ENCODE results near the gene ABCC8.

The ABCC8 gene

DNA sequence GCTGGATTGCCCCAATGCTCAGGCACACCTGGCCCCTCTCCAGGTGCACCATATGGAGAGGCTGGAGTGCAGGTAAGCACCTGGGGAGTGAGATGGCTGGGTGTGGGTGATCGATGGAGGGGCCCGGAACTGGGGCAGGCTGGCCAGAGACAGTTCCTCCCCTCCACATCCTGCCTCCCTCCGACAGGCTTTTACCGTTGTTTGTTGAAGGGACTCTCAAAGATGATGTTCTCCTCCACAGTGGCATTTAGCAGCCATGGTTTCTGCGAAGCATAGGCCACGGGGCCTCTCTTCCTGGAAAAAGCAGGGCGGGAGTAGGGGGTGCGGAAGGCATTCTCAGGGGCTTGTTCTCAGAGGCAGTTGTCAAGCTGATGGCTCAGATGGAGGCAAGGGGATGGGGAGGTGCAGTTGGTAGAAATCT lies 62.3 kb downstream of the ABCC8 start:
- peaks cover 3 to 18% of the 10 kb centered on the region in 2 donors for H3K27me3 ChIP-seq (ENCODE audit: control insufficient read depth in 1 of 2, insufficient read depth in 2 of 2, low read length in 2 of 2)
- no peaks in the 10 kb centered on the region for H3K9me3 ChIP-seq (ENCODE audit: control insufficient read depth in 2 of 2, low read length in 2 of 2)
- no peaks in the 10 kb centered on the region for H3K36me3 ChIP-seq (ENCODE audit: control insufficient read depth in 2 of 2, insufficient read depth in 2 of 2, low read length in 2 of 2)
- H3K9ac ChIP-seq (ENCODE audit: low read length in 2 of 2): no peak overlapping the region
- H3K4me1 ChIP-seq (ENCODE audit: control insufficient read depth, insufficient read depth, low read length): no peaks in the 10 kb centered on the region
- no peak overlapping the region for H3K4me3 ChIP-seq (ENCODE audit: low read length in 2 of 2)
- no peak overlapping the region for H3K27ac ChIP-seq (ENCODE audit: low read length)

DNA sequence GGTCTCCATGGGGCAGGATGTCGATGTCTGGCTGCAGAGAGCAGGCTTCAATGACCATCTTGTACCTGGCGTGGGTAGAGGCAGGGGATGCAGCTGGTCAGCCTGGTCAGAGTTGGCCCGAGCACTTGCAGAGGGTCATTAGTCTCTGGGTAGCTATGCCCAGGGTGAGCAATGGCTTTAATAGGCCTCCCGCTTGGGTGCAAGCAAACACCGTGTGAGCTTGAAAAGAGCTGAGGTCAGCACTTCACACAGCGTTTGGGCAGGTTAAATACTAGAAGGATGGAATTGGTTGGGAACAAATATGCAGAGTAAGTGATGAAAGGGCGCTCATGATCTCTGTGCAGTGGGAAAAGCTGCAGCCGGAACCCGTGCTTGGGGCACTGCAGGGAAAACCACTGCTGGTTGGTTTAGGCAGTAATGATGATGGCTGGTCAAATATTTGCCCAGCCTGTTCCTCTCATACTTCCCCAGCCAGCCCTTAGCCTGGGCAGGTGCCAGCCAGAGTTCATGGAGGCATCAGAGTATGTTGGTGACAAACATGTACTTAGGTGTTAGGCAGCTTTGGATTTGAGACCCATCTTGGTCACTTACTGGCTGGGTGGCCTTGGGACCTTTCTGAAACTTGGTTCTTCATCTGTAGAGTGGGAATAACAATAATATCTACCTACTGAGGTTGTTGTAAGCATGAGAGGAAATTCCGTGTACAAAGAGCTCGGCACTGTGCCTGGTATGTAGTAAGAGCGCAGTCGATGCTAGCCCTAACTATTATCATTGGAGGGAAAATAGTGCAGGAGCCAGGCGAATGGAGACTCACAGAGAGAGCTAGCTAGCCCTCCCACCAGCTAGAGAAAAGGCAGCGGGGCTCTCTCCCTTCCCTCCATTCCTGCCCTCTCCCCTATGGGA lies 63.0 kb downstream of the ABCC8 start:
- H3K36me3 ChIP-seq (ENCODE audit: control insufficient read depth in 2 of 2, insufficient read depth in 2 of 2, low read length in 2 of 2): no peaks in the 10 kb centered on the region
- peaks cover 3 to 15% of the 10 kb centered on the region in 2 donors for H3K27me3 ChIP-seq (ENCODE audit: control insufficient read depth in 1 of 2, insufficient read depth in 2 of 2, low read length in 2 of 2)
- no peak overlapping the region for H3K27ac ChIP-seq (ENCODE audit: low read length)
- no peaks in the 10 kb centered on the region for H3K4me1 ChIP-seq (ENCODE audit: control insufficient read depth, insufficient read depth, low read length)
- H3K9ac ChIP-seq (ENCODE audit: low read length in 2 of 2): no peak overlapping the region
- H3K4me3 ChIP-seq (ENCODE audit: low read length in 2 of 2): no peak overlapping the region
- no peaks in the 10 kb centered on the region for H3K9me3 ChIP-seq (ENCODE audit: control insufficient read depth in 2 of 2, low read length in 2 of 2)

GRCh38 chr11:17412488-17413180 lies 64.0 kb downstream of the ABCC8 start:
- Histone ChIP-seq H3K27me3 (ENCODE audit: control insufficient read depth in 1 of 2, insufficient read depth in 2 of 2, low read length in 2 of 2) (peaks cover 0 to 13% of the 10 kb centered on the region in 2 donors), H3K27ac (ENCODE audit: low read length) (no peak overlapping the region), H3K4me3 (ENCODE audit: low read length in 2 of 2) (no peak overlapping the region), H3K9ac (ENCODE audit: low read length in 2 of 2) (no peak overlapping the region), H3K9me3 (ENCODE audit: control insufficient read depth in 2 of 2, low read length in 2 of 2) (no peaks in the 10 kb centered on the region), H3K4me1 (ENCODE audit: control insufficient read depth, insufficient read depth, low read length) (no peaks in the 10 kb centered on the region), H3K36me3 (ENCODE audit: control insufficient read depth in 2 of 2, insufficient read depth in 2 of 2, low read length in 2 of 2) (no peaks in the 10 kb centered on the region)

- Histone ChIP-seq H3K4me3 (ENCODE audit: low read length in 2 of 2) (no peak overlapping the region), H3K9ac (ENCODE audit: low read length in 2 of 2) (no peak overlapping the region), H3K9me3 (ENCODE audit: control insufficient read depth in 2 of 2, low read length in 2 of 2) (no peaks in the 10 kb centered on the region), H3K36me3 (ENCODE audit: control insufficient read depth in 2 of 2, insufficient read depth in 2 of 2, low read length in 2 of 2) (no peaks in the 10 kb centered on the region), H3K27ac (ENCODE audit: low read length) (no peak overlapping the region), H3K27me3 (ENCODE audit: control insufficient read depth in 1 of 2, insufficient read depth in 2 of 2, low read length in 2 of 2) (peaks cover 0 to 13% of the 10 kb centered on the region in 2 donors), H3K4me1 (ENCODE audit: control insufficient read depth, insufficient read depth, low read length) (no peaks in the 10 kb centered on the region)
These were observed 65.2 kb downstream of the ABCC8 start for GRCh38 chr11:17411418-17411817.

DNA sequence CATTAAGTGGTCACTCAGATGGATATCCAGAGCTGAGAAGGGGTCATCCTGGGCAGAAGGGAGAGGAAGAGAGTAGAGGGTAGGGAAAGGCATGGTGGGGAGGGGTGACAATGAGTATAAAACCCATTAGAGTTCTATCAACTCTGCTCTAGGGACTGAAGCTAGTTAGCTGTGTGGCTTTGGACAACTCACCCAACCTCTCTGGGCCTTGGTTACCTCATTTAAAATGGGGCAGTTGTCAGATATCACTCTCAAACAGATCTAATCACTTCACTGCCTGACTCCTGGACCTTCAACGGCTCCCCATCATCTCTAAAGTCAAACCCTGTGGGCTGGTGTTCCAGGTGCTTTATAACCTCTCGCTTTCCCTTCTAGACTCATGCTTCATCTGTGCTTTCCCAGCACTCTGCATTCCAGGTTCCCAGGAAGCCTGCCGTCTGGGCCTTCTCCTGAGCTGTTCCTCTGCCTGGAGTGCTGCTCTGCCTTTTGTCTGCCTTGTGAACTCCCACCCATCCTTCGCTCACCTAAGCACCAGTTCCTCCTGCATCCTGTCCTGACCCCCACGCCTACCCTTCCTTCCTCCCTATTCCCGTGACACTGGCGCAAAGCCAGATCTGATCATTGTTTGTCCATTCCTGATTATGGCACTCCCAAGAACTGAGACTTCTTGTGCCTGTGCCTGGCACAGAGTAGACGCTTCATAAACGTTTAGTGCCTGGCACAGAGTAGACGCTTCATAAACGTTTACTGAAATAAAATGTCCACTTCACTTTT lies 65.9 kb downstream of the ABCC8 start:
- H3K4me1 ChIP-seq (ENCODE audit: control insufficient read depth, insufficient read depth, low read length): peaks cover 3% of the 10 kb centered on the region
- no peaks in the 10 kb centered on the region for H3K36me3 ChIP-seq (ENCODE audit: control insufficient read depth in 2 of 2, insufficient read depth in 2 of 2, low read length in 2 of 2)
- H3K9me3 ChIP-seq (ENCODE audit: control insufficient read depth in 2 of 2, low read length in 2 of 2): no peaks in the 10 kb centered on the region
- H3K27me3 ChIP-seq (ENCODE audit: control insufficient read depth in 1 of 2, insufficient read depth in 2 of 2, low read length in 2 of 2): peaks cover 0 to 13% of the 10 kb centered on the region in 2 donors
- H3K27ac ChIP-seq (ENCODE audit: low read length): no peak overlapping the region
- no peak overlapping the region for H3K9ac ChIP-seq (ENCODE audit: low read length in 2 of 2)
- H3K4me3 ChIP-seq (ENCODE audit: low read length in 2 of 2): no peak overlapping the region

DNA sequence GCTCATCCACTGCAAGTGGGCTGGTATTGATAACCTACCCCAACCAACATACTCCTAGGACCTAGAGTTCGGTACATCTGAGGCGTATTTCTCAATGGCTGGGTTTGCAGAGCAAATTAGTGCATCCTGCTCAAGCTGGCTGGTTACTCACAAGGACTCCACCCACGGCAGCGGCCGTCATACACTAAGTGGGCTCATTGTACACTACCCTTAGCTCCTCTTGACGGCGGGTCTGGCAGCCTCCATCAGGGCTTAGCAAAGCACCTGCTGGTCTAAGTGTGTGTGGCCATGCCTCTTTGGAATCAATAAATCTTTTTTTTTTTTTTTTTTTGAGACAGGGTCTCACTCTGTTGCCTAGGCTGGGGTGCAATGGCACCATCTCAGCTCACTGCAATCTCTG lies 68.0 kb downstream of the ABCC8 start:
- no peaks in the 10 kb centered on the region for H3K9me3 ChIP-seq (ENCODE audit: control insufficient read depth in 2 of 2, low read length in 2 of 2)
- H3K27me3 ChIP-seq (ENCODE audit: control insufficient read depth in 1 of 2, insufficient read depth in 2 of 2, low read length in 2 of 2): peaks cover 0 to 8% of the 10 kb centered on the region in 2 donors

GRCh38 chr11:17408026-17408425 lies 68.6 kb downstream of the ABCC8 start:
- no peaks in the 10 kb centered on the region for H3K9me3 ChIP-seq (ENCODE audit: control insufficient read depth in 2 of 2, low read length in 2 of 2)
- no peak overlapping the region for H3K9ac ChIP-seq (ENCODE audit: low read length in 2 of 2)
- H3K36me3 ChIP-seq (ENCODE audit: control insufficient read depth in 2 of 2, insufficient read depth in 2 of 2, low read length in 2 of 2): no peaks in the 10 kb centered on the region
- H3K4me1 ChIP-seq (ENCODE audit: control insufficient read depth, insufficient read depth, low read length): peaks cover 3% of the 10 kb centered on the region
- H3K4me3 ChIP-seq (ENCODE audit: low read length in 2 of 2): no peak overlapping the region
- H3K27me3 ChIP-seq (ENCODE audit: control insufficient read depth in 1 of 2, insufficient read depth in 2 of 2, low read length in 2 of 2): peaks cover 0 to 7% of the 10 kb centered on the region in 2 donors
- H3K27ac ChIP-seq (ENCODE audit: low read length): no peak overlapping the region

More for the DNA sequence above, 68.0 kb downstream of the ABCC8 start:
- no peaks in the 10 kb centered on the region for H3K36me3 ChIP-seq (ENCODE audit: control insufficient read depth in 2 of 2, insufficient read depth in 2 of 2, low read length in 2 of 2)
- peaks cover 3% of the 10 kb centered on the region for H3K4me1 ChIP-seq (ENCODE audit: control insufficient read depth, insufficient read depth, low read length)
- no peak overlapping the region for H3K9ac ChIP-seq (ENCODE audit: low read length in 2 of 2)
- no peak overlapping the region for H3K4me3 ChIP-seq (ENCODE audit: low read length in 2 of 2)
- no peak overlapping the region for H3K27ac ChIP-seq (ENCODE audit: low read length)

GRCh38 chr11:17407575-17407974 lies 69.1 kb downstream of the ABCC8 start:
- Histone ChIP-seq H3K4me1 (ENCODE audit: control insufficient read depth, insufficient read depth, low read length) (peaks cover 3% of the 10 kb centered on the region), H3K36me3 (ENCODE audit: control insufficient read depth in 2 of 2, insufficient read depth in 2 of 2, low read length in 2 of 2) (no peaks in the 10 kb centered on the region), H3K27me3 (ENCODE audit: control insufficient read depth in 1 of 2, insufficient read depth in 2 of 2, low read length in 2 of 2) (peaks cover 0 to 5% of the 10 kb centered on the region in 2 donors), H3K4me3 (ENCODE audit: low read length in 2 of 2) (no peak overlapping the region), H3K9ac (ENCODE audit: low read length in 2 of 2) (no peak overlapping the region), H3K27ac (ENCODE audit: low read length) (no peak overlapping the region), H3K9me3 (ENCODE audit: control insufficient read depth in 2 of 2, low read length in 2 of 2) (no peaks in the 10 kb centered on the region)

DNA sequence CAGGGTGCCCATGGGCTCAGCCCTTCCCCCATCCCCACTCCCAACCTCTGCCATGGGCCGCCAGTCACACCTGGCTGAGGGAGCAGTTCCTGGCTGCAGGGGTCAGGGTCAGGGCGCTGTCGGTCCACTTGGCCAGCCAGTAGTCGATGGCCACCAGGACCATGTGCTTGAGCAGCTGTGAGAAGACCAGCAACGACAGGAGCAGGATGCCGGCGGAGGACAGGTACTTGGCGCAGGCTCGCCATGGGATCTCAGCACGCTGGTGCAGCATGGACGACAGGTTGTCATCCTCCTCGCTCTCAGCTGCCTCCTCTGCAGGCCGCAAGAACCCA lies 69.9 kb downstream of the ABCC8 start:
- Histone ChIP-seq H3K4me3 (ENCODE audit: low read length in 2 of 2) (no peak overlapping the region), H3K4me1 (ENCODE audit: control insufficient read depth, insufficient read depth, low read length) (peaks cover 3% of the 10 kb centered on the region), H3K9me3 (ENCODE audit: control insufficient read depth in 2 of 2, low read length in 2 of 2) (no peaks in the 10 kb centered on the region), H3K36me3 (ENCODE audit: control insufficient read depth in 2 of 2, insufficient read depth in 2 of 2, low read length in 2 of 2) (no peaks in the 10 kb centered on the region), H3K27me3 (ENCODE audit: control insufficient read depth in 1 of 2, insufficient read depth in 2 of 2, low read length in 2 of 2) (no peaks in the 10 kb centered on the region), H3K27ac (ENCODE audit: low read length) (no peak overlapping the region), H3K9ac (ENCODE audit: low read length in 2 of 2) (no peak overlapping the region)

- H3K4me1 ChIP-seq (ENCODE audit: control insufficient read depth, insufficient read depth, low read length): peaks cover 3% of the 10 kb centered on the region
- no peak overlapping the region for H3K9ac ChIP-seq (ENCODE audit: low read length in 2 of 2)
- H3K27ac ChIP-seq (ENCODE audit: low read length): no peak overlapping the region
- H3K36me3 ChIP-seq (ENCODE audit: control insufficient read depth in 2 of 2, insufficient read depth in 2 of 2, low read length in 2 of 2): no peaks in the 10 kb centered on the region
- no peaks in the 10 kb centered on the region for H3K9me3 ChIP-seq (ENCODE audit: control insufficient read depth in 2 of 2, low read length in 2 of 2)
- no peaks in the 10 kb centered on the region for H3K27me3 ChIP-seq (ENCODE audit: control insufficient read depth in 1 of 2, insufficient read depth in 2 of 2, low read length in 2 of 2)
- H3K4me3 ChIP-seq (ENCODE audit: low read length in 2 of 2): no peak overlapping the region
These were observed 70.4 kb downstream of the ABCC8 start for GRCh38 chr11:17406082-17406817.
